HG03280 (cell line): ENCODE measurements around the gene NTRK1.

Experiments
- ATAC-seq: cut with Tn5 transposase; IDR thresholded peaks from one replicate; pipeline ENCODE4 v1.9.1; 2021; ENCODE audit warnings: mild to moderate bottlenecking, moderate library complexity; ENCODE audit not compliant: unreplicated experiment

Gene NTRK1

DNA sequence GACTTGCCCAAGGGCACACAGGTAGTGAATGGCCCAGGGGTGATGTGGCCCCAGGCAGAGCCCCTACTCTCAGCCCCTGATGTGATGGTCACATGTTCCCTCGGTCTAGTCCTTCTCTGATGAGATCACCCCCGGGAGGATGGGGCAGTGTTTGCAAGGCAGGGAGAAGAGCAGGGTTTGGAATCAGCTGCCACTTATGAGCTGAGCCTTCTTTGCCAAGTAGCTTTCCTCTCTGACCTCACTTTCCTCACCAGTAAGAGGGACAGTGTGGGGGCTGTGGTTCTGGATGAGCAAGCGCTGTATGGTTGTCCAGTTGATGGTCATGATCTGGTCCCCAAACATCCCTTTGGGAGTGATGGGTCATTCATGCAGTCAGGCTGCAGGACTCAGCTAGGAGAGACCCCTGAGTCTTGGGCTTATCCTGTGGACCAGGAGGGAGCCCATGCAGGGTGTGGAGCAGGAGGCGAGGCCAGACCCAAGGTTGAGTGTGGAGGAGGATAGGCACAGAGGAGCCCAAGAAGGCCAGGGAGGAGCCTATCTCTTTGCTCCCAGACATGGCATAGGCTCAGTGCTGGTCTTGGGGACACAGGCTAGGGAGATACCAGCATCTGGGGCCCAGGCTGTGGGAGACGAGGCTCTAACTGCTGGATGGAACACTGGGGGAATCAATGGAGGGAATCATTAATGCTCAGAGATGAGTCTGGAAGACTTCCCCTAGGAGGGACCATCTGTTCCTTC is 16.9 kb downstream of the NTRK1 start:
- ATAC-seq = no peak

DNA sequence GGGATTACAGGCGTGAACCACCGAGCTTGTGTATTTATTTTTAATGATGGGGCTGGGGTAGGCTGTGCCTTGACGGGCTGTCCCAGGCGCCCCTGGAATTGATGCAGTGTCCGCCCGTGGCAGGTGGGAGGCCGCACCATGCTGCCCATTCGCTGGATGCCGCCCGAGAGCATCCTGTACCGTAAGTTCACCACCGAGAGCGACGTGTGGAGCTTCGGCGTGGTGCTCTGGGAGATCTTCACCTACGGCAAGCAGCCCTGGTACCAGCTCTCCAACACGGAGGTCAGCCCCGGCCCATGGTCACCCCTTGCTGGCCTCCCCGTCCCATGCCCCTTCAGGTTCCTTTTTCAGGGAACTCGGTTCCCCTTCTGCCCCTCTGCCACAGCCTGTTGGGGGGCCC is 19.2 kb downstream of the NTRK1 start:
- no peak for ATAC-seq

DNA sequence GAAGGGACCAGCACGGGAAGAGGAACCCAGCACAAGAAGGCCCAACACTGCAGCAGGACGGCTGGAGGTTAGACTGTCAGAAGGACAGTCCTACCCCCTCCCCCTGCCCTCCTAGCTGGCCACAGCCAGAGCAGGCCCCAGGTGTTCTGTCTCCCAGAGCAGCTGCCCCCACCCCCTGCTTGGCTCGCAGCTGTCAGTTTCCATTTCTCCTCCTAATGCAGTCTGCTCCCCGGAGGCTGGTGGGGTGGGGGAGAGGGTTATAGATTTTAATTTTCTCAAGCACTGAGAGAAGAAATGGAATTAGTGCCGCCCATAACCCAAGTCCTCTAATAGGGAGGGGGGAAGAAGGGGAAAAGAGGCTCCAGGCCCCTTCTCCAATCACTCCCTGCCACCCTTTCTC is 19.8 kb downstream of the NTRK1 start:
- ATAC-seq = no peak

DNA sequence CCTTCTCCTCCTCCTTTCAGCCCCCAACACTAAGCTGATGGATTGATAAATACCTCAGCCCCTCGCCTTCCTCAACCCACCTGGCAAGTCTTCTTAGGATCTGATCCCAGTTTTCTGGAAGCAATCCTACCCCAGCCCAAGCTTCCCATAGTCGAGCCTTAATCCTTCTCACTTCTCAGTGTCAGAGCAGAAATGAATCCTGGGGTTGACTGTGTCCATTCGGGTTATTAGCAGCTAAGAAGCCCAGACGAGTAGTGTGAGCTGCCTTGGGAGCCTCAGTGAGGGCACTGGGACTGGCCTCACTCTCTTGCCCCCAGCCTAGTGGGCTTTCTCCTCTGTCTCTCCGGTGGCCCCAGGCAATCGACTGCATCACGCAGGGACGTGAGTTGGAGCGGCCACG is 20.4 kb downstream of the NTRK1 start:
- ATAC-seq = no peak

DNA sequence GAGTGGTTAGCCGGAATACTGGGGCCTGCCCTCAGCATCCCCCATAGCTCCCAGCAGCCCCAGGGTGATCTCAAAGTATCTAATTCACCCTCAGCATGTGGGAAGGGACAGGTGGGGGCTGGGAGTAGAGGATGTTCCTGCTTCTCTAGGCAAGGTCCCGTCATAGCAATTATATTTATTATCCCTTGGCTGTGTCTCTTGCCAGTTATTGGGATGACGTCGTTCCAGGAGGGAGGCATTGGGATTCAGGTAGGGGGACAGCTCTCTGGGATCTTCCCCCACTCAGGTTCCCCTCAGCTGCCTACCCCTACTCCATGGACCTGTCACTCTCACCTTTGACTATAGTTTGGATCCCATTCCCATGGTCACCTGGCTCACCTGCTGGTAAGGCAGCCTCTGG is 21.0 kb downstream of the NTRK1 start:
- no peak for ATAC-seq

DNA sequence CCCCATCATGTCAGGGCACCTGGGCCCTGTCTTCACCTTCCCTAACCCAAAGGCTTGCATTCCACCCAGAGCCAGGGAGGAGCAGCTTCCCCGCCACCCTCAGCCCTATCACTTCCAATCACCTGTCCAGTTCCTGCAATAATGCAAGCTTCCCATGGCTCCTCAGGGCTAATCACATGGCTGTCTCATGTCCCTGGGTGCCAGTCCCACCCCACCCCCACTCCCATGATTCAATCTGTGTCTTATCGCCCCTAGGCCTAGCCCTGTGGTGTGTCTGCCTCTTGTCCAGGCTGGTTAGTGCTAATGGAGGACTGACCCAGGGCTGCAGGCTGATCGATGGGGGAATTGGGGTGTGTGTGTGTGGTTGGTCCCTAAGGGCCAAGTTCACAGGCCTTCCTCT is 21.9 kb downstream of the NTRK1 start:
- no peak for ATAC-seq

DNA sequence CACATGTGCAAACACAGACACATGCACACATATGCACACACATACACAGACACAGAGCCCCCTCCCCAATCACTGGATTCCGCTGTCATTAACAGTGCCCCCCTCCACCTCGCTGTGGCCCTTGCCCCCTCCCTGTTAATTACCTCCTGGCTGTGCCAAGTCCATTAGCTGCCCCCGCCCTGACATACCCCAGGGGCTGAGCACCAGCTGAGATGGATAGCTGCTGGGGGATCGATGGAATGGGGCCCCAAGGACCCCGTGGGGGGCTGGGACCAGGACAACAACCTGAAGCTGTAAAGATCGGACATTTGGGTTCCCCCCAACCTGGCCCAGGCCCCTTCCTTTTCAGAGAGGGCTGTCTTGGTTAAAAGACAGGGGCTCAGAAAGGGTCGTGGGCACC is 23.3 kb downstream of the NTRK1 start:
- no peak for ATAC-seq

DNA sequence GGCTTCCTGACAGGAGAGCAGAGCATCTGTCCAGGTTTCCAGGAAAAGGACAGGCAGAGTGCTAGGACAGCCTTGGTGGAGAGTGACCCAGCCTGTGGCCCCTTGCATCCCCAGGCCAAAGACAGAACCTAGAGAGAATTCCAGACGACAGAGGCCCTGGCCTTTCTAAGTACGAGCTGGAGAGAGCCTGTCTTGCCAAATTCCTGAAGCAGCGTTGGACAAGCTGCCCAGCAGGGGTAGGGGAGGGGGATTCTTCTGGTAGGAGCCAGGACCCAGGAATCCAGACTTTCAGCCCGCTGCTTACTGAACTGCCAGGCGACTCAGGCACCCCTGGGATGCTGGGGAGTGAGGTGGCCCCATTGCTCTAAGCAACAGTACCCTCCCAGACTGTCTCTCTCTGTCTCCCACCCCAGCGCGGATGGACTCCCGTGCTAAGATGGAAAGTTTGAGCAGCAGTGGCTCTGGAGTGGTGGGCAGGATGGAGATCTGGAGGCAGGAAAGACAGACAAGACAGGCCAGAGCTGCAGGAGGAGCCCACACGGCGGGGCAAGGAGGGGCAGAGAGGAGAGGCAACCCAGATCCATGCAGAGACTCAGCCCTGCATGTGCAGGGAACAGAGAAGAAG is 24.0 kb downstream of the NTRK1 start:
- no peak for ATAC-seq

DNA sequence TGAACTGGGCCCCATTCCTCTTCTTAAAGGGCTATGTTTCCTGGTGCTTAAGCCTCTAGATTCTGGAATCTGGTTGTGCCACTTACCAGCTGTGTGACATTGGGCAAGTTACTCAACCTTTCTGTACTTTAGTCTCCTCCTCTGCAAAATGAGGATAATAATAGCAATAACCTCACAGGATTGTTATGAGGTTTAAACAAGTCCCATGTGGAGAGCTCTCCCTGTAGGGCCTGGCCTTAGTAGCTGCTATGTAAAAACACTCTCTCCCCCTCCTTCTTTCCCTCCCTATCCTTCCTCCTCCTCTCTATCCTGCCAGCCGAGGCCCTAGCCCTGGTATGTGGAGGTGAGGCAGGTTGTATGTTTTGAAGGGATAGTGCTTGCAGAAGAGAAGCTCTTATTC is 24.6 kb downstream of the NTRK1 start:
- ATAC-seq = no peak

DNA sequence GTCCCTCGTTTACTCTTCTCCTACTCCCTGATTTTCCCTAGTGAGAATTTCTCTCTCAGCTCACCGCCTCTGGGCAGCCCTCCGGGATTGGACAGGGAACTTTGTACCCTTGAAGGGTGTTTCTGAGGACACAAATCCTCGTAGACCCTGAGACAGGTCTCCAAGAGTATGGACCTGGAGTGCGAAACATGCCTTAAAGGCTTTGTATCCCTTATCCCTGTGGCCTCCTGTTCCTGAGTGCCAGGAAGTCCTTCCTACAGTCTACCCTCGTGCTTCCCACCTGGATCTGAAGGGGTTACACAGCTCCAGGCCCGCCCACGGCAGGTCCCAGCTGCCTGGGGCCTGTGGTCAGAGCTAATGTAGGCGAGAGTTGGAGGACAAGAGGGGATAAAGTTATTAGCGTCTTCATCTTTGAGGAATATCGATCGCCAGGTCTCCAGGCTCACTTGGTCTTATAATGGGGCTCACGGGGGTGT is 25.3 kb downstream of the NTRK1 start:
- ATAC-seq = no peak

DNA sequence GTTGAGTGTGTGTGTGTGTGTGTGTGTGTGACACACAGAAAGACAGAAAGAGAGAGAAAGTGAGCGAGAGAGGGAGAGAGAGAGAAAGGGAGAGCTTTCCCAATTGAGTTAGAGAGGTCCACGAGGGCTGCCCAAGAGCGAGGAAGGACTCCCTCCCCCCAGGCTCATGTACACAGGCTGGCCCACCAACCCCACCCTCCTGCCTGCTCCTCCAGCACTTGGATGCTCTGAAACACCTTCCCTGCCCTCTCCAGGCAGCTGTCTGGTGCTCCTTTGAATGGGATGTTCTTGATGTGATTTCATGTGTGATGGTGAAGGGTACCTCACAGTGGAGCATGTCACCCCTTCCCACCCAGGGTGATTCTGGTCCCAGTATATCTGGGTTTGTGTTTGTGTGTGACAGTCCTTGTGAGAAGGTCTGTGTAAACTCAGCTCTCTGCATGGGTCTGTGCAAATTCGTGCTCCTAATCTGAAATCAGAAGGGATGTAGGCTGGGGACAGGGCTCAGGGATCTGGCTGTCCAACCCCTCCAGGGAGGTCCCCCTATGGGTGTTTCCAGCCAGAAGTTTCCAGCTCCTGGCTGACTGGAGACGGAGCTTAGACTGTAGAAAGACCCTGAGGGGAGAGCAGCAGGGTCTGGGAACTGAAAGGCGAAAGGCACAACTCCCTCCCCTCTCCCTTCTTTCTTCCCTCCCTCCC is 26.1 kb downstream of the NTRK1 start:
- no peak for ATAC-seq

DNA sequence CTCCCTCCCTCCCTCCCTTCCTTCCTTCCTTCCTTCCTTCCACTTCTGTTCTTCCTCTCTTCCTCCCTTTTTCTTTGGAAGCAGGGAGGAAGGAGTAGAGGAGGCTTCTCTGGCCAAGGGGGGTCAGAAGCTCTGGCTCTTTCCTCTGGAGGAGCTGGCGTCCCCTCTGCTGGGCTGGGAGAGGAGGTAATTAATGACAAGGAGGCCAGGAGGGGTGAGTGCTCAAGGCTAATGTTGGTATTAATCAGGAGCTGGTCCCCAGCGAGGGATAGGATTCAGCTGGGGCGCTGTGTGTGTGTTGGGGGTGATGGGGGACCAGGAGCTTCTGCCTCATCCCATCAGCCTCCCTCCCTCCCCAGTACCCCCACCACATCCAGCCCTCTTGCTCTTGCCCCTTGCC is 26.7 kb downstream of the NTRK1 start:
- ATAC-seq = no peak

DNA sequence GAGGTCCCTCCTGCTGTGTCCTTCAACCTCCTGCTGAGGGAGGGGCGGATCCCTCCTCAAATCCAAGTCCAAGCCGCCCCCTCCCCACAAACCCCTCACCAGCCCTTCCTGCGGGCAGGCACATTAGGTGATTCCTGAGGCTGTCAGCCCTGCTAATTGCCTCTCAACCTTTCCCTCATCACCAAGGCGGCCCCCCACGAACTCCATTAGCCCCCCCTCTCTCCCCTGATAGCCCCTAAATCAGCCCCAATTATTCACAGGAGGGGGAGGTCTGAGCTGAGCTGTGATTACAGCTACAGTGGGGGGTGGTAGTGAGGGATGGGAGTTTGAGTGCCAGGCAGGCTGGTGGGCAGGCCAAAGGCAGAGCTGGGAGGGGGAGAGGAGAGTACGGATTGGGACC is 27.1 kb downstream of the NTRK1 start:
- ATAC-seq = no peak

DNA sequence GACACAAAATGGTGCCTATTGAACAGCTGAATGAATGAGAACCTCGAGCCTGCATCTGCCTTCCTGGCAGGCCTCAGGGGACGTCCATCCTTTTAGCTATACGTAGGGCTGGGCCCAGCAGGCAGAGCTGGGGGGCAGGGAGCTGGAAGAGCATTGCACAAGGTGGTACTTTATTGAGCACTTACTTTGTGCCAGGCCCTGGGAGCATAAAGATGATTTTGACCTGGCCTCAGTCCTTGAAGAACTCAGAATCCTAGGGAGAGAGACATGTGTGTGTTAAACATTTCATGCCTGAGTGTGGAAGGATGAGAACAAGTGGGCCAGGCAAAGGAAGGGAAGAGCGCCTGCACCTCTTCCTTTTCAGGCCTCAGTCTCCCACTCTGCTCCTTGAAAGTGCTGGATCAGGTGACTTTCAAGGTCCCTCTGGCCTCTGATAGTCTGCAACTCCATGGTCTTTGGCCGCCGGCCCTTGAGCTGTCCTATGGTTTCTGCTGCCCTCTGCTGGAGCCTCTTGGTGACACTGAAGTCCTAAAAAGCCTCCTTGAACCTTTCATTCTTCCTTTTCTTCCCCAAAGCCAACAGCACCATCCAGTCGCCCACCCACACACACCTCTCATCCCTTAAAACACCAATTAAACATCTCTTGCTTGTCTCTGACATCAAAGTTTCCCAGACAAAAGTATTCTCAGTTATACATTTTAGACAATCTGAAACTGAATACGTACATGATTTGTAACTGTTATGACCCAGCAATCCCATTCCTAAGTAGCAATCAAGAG is 29.3 kb downstream of the NTRK1 start:
- ATAC-seq = no peak

DNA sequence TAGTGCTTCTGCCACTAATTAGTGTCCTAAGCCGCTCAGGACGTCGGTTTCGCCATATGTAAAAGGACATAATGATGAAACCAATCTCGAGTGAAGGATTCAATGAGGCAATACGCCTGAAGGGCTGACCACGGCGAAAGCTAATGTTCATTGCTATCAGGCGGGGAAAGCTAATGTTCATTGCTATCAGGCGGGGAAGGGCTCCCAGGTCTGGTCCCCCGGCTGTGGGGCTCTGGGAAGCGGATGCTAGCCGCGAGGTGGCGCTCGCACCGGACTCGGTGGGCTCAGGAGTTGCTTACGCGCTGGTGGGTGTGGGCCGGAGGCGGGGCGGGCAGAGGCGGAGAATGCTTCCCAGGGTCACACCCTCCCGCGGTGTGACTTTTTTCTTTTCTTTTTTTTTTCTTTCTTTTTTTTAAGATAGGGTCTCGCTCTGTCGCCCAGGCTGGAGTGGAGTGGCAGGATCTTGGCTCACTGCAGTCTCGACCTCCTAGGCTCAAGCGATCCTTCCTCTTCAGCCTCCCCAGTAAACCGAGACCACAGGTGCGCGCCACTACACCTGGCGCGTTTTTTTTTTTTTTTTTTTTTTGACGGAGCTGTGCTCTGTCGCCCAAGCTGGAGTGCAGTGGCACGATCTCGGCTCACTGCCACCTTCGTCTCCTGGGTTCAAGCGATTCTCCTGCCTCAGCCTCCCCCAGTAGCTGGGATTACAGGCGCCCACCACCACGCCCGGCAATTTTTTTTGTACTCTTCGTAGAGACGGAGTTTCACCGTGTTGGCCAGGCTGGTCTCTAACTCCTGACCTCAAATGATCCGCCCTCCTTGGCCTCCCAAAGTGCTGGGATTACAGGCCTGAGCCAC is 31.8 kb downstream of the NTRK1 start:
- ATAC-seq = no peak

DNA sequence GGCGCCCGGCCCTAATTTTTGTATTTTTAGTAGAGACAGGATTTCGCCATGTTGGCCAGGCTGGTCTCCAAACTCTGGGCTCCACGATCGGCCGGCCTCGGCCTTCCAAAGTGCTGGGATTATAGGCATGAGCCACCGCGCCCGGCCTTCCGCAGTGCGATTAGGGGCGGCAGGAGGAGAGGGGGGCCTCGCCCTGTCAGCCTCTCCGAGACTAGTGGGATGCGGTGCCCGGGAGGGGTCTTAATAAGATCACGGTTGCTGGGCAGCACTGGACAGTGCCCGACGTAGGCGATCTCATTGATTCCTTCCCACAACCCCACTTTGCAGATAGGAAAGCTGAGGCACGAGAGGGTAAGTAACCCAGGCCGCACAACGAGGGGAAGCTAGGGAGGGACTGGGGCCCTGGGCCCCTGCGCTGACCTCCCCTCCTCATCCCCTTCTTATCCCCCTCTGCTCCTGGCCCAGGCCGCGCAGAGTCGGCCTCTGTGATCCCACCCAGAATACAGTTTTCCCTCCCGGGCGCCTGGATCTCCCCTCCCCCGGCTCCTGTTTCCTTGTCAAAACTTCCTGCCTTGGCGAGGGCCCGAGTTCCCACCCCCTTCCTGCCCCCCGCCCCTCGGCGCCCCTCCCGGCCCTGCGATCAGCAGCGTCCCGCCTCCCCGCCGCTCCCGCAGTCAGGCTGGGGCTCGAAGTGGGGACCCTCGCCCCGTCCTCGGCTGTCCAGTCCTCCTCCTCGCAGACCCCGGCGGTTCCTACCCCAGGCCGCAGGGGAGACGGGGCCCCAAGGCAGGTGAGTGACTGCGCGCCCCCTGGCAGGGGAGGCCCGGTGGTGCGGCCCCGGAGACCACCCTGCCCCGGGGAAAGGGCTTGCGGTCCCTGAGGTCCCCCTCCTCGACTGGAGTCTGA is 32.6 kb downstream of the NTRK1 start, which contains the start of gene PEAR1:
Gene PEAR1 (plus strand): TSS at position 671 of the 906 bp plus-strand sequence. CDS start 10,209 bp downstream, outside the sequence.
- ATAC-seq = no peak

DNA sequence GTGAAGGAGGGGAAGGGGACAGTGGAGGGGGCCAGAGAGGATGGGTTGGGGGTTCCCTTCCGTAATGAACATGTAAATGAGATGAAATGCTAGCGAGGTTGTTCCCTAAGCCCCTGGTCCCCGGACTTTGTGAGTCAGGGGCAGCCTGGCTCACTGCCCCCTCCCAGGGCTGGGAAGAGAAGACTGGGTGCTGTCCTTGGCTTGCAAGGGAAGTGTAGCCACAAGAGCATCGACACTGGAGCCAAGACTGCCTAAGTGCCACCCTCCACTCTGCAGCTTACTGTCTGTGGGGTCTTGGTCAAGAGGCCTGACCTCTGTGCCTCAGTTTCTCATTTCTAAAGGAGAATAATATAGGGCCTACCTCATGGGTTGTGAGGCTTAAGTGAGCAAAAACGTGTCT is 33.3 kb downstream of the NTRK1 start:
- no peak for ATAC-seq

DNA sequence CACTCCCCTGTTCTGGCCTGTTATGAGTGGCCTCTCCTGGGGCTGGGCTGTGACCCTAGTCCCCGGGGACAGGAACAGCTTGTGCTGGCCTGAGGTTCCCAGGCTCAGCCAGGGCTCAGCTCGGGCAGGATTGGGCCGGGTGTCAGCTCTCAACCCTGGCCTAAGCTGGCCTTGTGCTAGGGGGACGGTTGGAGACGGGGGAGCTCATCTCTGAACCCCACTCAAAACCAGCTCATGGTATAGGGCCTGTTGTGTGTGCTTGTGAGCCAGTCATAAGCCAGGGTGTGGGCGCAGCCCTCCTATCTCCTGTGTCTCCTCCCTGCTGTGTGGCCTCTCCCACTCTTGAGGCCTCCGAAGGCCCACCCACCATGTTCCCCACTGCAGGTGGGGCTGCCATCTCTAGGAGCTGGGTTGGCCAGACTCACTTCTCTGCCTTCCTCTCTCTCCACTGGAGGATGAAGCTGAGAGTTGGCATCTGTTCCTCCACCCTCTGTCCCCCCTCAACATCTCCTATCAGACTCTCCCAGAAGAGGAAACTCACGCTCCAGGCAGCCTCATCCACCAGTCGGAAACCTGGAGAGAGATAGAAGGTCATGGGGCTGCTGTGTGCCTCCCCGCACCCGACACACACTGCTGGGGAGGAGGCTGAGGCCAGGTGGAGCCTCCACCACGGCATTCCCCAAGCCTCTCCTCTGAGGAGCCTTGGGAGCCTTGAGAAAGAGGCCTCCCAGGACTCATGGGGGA is 34.2 kb downstream of the NTRK1 start:
- ATAC-seq = no peak

DNA sequence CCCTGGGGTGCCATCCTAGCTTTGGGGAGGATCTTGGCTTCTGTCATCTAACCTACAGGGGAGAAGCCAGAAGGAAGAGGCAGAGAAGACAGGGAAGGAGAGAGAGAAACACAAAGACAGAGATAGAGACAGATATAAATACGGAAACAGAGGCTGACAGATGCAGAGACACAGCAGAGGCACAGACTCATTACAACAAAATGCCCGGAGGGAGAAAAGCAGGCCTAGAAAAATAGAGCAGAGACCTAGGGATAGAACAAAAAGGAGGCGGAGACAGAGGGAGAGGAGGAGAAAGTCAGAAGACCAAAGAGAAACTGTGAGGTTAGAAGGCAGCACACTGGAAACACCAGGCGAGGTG is 34.8 kb downstream of the NTRK1 start:
- ATAC-seq = no peak
